Activated CD4-positive, CD25-positive, alpha-beta regulatory T cell treated with anti-CD3 and anti-CD28 coated beads, Interleukin-2, amount 50 U/mL, for 24 hours (primary cell): ENCODE measurements around the gene NBEAL2.

Experiments used
- ATAC-seq, 2 donors: fragments of 150-1000 bp; cut with Tn5 transposase; one replicate each; pipeline ENCODE4 v1.10.0; 2021; ENCODE audit warnings: mild to moderate bottlenecking in 1 of 2, moderate library complexity in 1 of 2

NBEAL2 gene

DNA sequence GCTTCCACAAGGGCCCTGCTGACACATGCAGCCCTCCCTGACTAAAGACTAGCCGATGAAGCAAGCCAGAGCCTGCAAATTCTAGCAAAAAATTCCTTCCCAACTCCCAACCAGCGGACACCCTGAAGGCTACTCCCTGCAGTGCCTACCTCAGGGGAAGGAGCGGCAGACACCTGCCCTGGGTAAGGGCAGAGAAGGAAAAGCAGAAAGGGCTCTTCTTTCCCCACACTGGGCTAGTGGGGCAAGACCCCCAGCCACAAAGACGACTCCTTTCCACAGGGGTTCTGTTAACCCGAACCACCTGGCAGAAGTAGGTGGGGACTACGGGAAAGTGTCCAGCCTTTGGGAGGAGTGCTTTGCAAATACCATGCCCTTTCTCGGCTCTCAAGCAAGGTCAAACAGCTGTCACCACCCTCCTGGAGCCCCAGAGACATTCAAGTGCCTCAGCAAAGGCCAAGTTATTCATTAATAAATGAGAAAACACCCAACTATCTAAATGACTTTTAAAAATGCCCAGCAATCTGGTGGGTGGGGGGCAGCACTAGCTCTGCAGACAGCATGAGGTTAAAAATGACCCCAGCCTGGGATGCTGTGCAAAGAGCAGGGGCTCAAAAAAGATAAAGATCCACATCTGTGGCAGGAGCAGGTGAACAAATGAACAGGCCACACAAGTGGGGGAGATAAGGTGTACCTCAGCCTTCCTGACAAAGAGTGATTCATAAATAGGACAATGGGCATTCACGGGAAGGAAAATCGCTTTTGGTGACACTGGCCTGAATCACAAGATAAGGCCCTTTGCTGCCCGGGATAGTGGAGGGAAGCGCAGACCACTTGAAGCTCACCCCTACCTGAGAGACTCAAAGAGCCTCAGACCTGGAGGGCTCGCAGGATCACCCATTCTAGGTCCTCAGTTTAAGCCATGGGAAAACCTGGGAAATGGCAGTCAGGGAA, 36.0 kb upstream of the NBEAL2 start:
- no peak for ATAC-seq

DNA sequence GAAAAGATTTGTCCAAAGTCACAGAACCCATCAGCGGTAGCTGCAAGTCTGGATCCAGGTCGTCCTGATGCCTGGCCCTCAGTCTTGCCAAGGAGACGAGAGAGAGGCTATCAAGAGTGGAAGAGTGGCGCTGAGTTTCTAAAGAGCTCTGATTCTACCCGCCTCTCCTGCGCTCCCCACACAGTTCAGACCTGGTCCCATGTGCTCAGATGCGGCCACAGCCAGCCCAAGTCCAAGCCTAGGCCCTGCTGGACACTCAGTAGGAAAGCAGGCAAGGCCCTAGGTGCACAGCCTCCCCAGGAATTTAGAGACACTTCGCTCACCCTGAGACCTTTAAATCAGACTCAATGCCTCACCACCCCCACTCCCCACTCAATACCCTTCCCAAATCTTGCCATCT, 35.3 kb upstream of the NBEAL2 start:
- ATAC-seq, result no peak

DNA sequence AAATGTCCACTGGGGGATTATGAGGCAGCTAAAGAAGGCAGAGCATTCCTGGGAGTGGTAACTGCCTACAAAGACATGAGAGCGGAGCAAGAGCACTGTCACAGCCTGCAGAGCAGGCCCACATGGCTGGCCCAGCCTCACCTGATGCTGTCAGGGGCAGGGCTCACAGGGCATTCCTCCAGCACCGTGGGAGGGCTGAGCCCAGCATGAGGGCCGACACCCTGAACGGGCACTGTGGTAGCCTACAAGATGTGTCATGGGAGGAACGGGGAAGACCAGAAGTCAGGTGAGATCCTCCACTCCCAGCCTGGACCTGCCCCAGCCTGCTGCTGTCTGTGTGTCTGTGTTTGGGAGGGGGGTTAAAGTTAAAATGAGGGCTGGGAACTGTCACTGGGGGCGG, 33.0 kb upstream of the NBEAL2 start:
- ATAC-seq, result no peak

DNA sequence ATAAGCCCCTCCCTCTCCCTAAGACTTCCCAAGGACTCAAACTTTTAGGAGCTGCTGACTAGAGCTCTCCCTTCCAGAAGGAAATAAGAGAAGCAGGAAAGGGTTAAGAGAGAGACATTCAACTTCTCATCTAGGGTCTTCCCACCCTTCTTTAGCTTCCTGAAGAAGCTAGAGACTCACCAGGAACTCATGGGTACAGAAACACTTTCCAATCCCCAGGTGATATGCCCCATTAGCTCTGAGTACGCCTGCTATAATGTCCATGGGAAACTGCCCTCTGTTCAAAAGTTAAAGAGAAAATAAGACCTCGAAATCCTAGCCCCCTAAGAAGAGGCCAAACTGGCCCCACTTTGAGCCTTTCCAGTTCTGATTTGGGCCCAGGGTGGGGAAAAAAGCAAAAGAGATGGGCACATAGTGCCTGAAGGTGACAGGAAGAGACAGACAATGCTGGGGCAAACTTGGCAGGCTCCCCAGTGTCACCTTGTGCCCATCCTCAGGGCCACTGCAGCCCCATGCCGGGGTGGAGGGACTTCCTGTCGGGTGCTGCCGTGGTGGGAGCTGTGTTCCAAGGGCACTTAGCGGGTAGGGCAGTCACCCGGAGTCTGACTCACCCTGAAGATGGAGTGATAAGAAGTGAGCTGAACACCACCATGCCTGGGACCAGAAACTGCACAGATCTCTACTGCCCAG, 32.5 kb upstream of the NBEAL2 start:
- peak; percentile 77 to 84 for ATAC-seq

DNA sequence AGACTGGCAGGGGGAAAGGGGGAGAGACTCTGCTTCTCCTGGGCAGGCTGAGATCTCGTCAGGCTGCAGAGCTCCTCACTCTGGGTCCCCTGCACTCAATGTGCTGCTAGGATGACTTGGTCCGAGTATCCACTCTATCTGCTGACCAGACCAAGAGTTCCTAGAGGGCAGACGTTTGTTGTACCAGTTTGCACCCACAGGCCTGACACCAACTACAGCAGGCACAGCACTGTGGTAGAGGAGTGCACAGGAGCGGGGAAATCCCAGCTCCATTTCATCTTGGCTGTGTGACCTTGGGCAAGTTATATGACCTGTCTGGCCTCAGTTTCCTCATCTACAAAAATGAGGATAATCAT, 31.9 kb upstream of the NBEAL2 start:
- peak; percentile 4 to 8 for ATAC-seq

DNA sequence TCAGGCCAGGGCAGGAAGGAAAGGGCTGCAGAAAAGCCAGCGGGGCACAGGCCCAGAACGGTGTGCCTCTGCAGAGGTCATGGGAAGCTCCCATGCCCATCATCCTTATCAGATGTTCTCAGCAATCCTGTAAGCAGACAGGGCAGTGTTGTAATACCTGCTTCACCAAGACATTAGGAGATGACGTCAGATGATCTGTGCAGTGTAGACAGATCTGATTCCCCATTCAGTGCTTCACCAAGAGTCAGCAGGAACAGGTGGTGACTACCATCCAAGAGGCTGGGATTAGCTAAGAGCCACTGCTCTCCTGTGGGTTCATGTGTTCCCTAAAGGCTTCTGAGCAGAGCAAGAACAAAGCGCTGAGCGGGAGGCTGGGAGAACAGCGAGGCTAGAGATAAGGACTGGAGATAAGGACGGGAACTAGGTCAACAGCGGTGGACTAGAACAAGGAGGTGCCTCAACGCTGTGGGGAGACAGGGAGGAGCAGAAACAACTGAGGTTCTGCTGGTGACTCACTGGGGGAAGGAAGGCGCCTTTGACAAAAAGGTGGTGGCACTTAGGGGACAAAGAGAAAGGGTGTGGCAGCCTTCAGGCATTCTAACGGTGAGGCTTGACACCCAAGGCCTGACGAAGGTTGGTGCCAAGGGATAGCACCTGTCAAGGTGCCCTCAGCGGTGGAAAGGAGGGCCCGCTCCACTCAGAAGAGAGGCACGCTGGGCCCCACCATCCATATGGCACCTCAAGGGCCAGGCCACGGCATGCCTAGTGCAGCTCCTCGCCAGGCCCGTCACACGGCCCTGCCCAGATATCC, 31.3 kb upstream of the NBEAL2 start:
- peak; percentile 69 to 76 for ATAC-seq

DNA sequence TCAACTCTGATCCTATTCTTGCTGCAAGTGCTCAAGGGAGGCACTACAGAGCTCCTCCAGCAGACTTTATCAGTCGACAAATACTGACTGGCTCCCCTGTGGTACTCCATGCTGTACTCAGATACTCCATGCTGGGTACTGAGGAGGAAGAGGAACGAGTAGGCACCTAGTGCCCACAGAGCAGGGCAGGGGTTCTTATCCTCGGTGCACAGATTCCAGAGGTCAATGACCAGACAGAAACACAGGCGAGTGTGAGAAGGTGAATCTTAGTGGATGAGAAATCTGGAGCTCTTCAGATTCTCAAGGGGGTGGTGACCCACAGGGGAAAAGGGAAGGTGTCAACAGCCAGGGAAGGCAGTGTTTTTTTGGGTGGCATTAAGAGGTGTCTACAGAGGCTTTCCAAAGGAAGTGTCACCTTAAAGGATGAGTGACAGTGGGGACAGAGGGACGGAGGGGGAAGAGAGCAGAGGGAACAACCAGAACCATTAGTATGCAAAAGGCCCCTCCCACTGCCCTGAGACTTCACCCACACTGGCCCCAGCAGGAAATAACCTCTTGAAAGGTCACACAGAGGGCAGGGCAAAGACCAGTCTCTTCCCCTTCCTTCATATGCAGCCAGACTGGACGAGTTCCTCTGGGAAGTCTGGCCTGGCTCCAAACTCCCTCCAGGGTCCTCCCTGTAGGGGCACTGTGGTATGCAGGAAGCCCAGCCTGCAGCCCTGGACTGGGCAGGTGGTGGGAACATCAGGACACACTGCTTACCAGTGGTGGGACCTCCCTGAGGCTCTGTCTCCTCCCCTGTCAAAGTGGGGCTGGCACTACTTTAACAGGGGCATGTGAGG, 30.4 kb upstream of the NBEAL2 start:
- ATAC-seq, result no peak

DNA sequence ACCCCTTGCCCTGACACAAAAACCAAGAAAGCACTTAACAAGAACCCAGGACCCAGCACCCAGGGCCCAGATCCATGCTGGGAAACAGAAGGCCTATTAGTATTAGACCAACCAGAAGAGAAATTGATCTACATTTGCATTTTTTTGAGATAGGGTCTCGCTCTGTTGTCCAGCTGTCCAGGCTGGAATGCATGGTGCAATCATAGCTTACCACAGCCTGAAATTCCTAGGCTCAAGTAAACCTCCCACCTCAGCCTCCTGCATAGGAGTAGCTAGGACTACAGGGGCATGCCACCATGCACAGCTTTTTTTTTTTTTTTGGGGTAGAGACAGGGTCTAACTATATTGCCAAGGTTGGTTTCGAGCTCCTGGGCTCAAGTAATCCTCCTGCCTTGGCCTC, 29.3 kb upstream of the NBEAL2 start:
- ATAC-seq, result no peak

DNA sequence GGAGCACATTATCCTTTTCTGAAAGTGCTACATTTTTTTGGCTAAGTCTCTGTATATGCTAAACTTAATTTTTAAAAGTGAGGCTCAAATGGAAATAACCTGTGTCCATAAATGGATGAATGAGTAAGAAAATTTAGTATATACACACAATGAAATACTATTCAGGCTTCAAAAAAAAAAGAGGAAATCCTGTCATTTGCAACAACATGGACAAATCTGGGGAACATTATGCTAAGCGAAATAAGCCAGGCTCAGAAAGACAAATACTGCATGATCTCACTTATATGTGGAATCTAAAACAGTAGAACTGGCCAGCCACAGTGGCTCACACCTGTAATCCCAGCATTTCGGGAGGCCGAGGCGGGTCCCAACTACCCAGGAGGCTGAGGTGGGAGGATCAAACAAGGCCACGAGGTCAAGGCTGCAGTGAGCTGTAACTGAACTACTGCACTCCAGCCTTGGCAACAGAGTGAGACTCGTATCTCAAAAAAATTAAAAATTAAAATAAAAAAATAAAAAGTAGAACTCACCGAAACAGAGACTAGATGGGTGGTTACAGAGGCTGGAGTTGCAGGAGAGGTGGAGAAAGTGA, 28.7 kb upstream of the NBEAL2 start:
- no peak for ATAC-seq

DNA sequence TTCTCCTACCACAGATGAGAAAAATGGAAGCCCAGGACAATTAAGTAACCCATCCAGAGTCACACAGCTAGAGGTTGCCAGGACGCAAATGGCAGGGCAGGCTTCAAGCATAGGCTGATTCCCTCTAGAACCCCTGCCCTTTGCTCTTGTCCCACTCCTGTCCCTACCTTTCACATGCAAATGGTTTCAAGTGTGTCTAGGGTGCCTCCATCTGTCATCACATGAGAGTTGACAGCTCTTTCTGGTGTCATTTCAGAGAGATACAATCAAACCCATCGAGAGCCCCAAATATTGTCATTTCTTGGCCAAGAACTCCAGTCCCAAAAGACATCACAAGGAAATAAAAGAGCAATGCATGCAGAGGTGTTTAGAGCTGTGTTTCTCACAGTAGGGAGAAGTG, 26.7 kb upstream of the NBEAL2 start:
- ATAC-seq, result no peak

DNA sequence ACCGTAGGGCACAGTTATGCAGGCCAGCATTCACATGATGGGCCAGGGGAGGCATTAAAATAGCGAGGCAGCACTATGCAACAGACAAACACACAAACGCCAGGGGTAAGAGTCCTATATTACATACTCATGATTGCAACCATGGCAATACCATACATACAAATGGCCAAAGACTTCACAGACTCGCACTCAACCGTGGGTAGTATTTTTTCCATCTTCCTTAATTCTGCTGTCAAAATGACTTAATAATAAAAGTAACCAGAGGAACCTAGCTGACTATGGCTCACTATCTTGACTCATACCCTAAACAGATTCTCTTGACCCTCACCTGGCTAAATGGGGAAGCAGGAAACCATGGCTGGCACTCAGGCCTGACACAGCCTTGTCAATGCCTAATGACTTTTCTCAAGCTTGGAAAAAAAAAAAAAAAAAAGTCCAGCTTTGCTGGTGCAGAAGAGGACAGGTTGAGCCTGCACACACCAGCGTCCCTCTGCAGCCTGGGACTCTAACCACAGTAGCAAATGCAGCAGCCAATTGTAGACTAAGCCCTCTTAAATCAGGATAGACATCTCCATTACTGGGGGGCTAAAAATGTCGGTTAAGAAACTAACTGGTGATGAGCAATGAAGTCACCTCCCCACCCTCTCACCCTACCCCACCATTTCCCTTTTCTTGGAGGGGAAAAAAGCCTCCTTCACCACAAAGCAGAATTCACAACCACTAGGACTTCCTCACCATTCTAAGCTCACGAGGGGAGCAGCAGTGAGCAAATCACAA, 26.0 kb upstream of the NBEAL2 start:
- peak; percentile 32 to 33 for ATAC-seq

DNA sequence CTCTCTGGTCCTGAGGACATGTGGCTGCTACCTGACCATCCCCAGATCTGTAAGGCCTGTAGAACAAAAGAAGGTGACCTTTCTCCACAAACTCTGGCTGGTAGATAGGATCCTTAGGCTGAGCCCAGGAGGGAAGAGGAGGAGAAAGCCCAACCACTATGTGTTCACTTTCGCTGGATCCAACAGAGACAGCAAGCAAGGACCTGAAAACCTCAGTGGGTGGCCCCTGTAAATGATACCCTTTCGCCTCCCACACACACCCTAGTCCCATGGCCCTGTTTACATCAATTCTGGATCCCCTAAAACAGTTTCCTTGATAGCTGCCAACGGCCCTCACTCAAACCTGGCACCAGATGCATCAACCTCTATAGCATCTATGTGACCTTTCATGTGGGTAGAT, 25.3 kb upstream of the NBEAL2 start:
- no peak for ATAC-seq

DNA sequence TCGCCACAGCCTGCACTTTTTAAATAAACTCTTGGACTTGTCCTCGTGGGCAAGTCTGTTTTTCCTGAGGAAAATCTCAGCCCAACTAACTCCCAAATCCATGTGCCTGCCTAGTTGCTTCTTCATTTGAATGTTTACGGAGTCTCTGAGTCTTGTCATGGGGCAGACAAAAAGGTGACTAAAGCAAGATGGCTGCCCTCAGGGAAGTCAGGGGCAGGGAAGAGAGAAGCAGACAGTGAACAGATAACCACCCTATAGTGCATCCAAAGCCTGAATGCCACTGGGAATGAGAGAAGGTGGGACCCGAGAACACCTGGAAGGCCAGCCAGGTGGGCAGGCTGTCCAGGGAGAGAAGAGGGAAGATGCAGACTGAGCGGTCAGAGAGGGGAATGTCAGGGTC, 24.3 kb upstream of the NBEAL2 start:
- ATAC-seq, result no peak

DNA sequence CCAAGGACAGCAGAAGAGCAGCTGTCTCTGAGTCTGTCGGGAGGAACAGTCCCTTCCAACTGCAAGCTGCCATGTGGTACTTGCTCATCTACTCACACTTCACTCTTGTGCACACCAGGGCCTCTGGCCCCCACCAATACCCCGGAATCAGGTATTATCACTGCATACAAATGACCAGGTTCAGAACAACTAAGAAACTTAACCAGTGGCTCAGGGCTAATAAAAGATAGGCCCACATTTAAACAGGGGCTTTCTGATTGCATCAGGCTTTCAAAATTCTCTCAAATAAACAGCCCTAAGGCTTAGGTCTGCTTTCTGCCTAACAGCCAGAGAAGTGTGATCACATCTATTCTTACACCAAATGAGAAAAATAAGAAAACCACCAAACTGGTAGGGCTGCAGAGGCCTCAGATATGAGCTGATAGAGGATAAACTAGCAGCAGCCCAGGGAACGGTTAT, 23.6 kb upstream of the NBEAL2 start:
- ATAC-seq, result peak; percentile 22 to 28

DNA sequence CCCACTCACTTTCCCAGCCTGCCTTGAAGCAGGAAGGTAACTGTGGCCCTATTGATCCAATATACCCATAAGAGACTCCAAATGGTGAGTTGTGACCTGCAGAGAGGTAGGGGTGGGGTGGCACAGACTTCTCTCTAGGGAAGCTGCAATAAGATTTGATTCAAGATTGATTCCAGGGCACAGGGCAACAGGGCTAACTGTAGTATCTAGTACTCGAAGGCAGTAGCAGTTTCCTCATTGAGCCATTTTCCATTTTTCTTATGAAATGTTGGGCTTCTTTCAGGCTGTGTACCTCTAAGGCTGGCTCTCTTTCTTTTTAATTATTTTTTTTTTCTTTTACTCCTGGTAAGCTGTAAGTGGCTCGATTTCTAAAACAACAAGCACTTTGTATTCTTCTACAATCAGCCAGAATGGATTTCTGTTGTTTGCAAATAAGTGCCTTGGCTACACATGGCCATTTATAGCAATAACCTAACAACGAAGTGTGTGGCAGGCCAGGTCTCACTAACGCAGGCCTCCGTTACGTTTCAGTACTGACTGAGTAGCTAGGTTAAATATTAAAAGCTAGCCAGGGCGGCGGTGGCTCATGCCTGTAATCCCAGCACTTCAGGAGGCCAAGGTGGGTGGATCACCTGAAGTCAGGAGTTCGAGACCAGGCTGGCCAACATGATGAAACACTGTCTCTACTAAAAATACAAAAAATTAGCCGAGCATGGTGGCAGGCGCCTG, 22.2 kb upstream of the NBEAL2 start:
- no peak for ATAC-seq

DNA sequence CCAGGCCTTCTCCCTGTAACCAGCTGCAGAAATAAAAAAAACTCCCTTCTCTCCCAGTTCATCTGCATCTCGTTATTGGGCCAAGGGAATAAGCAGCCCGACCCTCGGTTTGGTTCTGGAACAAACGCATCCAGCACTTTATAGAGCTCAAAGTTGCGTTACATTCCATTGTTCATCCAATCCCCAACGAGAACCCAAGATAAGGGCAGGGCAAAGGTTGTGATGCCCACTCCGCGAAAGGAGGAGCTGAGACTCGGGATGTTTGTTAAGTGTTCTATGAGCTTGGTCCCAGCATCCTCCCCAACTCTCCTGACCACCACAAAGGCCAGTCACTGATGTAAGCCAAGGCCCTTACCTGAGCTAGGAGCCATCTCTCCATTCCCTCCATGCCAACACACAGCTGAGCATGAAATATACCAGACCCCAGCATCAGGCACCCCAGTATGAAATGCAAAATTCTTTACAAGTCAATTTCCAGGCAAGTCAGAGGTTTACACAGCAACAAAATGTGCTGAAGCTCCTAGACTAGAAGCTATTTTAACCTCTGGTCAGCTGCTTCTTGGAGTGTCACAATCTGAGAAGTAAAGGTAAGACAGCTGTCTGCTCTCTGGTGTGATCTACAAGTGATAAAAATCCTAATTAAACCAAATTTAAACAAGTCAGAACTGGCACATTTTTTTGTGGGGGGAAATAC, 20.9 kb upstream of the NBEAL2 start:
- ATAC-seq, result no peak

DNA sequence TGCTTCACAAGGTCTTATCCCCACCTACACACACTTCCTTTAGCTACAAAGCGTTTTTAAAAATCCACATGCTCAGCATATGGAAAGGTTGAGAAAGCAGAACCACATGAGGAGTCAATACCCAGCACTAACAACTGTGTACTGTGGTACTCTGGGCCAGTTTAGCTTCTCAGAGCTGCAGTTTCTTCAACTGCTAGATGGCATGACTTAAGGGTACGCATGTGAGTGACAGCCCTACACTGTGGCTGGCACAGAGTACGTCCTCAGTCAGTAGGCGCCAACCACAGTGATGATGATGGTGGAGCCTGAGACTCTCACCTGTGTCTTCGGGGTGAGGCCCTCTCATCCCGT, 20.3 kb upstream of the NBEAL2 start:
- ATAC-seq, result peak; percentile 89 to 91

DNA sequence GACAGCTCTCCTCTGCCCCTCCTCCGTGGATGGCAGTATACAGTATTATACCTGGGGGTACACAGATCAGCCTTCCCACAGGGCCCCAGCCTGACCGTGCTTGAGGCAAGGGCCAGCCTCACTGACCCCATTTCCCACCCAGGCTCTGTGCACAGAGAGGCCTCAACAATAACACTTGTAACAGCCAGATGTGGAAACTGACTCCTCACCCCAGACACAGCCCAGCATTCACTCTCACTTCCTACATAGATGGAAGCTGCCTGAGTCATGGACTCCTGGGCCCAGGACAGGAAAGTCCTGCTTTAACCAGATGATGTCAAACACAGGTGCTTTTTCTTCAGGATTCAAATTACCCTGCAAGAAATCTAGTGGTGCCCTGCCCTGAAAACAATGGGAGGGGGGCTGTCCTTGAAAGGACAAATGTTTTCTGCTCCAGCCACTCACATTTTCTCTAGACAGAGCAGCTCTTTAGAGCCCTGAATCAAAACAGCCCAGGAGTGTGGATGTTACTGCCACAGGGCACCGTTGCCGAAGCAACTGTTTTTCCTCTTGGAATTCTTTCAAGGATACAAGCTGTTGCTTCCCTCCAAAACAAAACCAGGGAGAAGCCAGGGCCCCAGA, 19.3 kb upstream of the NBEAL2 start:
- no peak for ATAC-seq

DNA sequence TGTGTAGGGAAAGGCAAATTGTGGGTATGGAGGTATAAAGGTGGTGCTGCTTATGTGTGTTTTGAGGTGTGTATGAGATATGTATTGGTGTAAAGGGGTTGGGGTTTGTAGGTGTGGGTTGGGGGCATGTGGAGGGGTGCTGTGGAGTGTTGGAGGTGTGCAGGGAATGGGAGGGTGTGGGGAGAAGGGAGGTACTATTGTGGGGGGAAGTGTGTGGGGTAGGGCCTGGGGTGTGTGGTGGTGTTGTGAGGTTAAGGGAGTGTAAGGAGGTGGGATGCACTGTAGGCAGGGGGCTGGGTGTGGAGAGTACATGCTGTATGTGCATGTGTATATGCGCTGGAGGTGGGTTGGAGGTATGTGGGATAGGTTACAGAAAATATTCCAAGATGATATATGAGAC, 18.6 kb upstream of the NBEAL2 start:
- no peak for ATAC-seq
